HCT116 (cell line): ENCODE measurements around the gene SYNE1. TPM values are rescaled to one million over a fixed set of nuclear protein-coding genes. Genes with fewer than 3 reads are reported as not detected.
"Not testable (repeated sequence)": the region's sequence is repeated elsewhere in the genome, so short reads cannot be mapped to it uniquely, and the experiment has no call there.

Experiments
- ATAC-seq: fragments of 200-7000 bp; cut with Tn5 transposase; 2 replicates; pipeline ENCODE4 v1.9.1; 2020; ENCODE audit warnings: mild to moderate bottlenecking, moderate library complexity
- BruUV-seq: library from RNA; stranded (reverse); fragments of 400-500 nt; replicated peaks from 2 replicates; lab custom pipeline; 2021; lab: Mats Ljungman, UMichigan
- CTCF ChIA-PET: fragments of 300-600 bp; sonication (Branson Sonifier 250); formaldehyde crosslinking; loops from one replicate; lab custom pipeline; 2021; ENCODE audit warnings: antibody characterized with exemption; lab: Charles Lee
- POLR2A ChIA-PET: fragments of 300-600, 350-600 bp; sonication (Branson Sonifier 250); formaldehyde crosslinking; loops from one replicate; lab custom pipeline; 2021; ENCODE audit warnings: antibody characterized with exemption; lab: Charles Lee
- RAD21 ChIA-PET, 2 experiments: fragments of 300-600 bp; sonication (Branson Sonifier 250); formaldehyde crosslinking; loops; one replicate each; lab custom pipeline; 2023; ENCODE audit warnings: low total read pairs in 2 of 2; ENCODE audit not compliant: uncharacterized antibody in 2 of 2, unreplicated experiment in 2 of 2, low non-redundant PET in 1 of 2; lab: Charles Lee
- DNase-seq: peaks from one replicate; pipeline ENCODE4 v3.0.0-alpha.2; 2010; ENCODE audit warnings: low read depth, low spot score
- H2AFZ ChIP-seq: fragments of 200-600 bp; shearing (Covaris generic), sonication (generic); 2 replicates; pipeline ENCODE4 v1.6.1; 2017; ENCODE audit warnings: low read depth, mixed run types, mixed read lengths, antibody characterized with exemption, low read length; ENCODE audit not compliant: poor library complexity, severe bottlenecking
- H3K27ac ChIP-seq: 2 replicates; pipeline ENCODE4 v1.5.1; 2012; ENCODE audit warnings: low read depth, low read length
- H3K27me3 ChIP-seq: fragments of 200-600 bp; sonication (generic); 2 replicates; pipeline ENCODE4 v1.6.1; 2016; ENCODE audit warnings: mixed run types, low read length, mixed read lengths; ENCODE audit not compliant: insufficient read depth
- H3K36me3 ChIP-seq, 2 experiments: fragments of 200-500 bp in 1 of 2; fragments of 200-600 bp in 1 of 2; sonication (Bioruptor generic) in 1 of 2; sonication (generic) in 1 of 2; 2 replicates each; pipeline versions ENCODE4 v1.5.1 to v1.6.1; 2014 to 2016; ENCODE audit warnings: low read length in 2 of 2, inconsistent platforms in 1 of 2, mixed read lengths in 1 of 2, mixed run types in 1 of 2; ENCODE audit not compliant: insufficient read depth in 2 of 2, control insufficient read depth in 1 of 2
- H3K4me1 ChIP-seq, 2 experiments: fragments of 200-600 bp in 1 of 2; sonication (generic) in 1 of 2; 2 replicates each; pipeline versions ENCODE4 v1.5.1 to v1.6.1; 2012 to 2017; ENCODE audit warnings: low read length in 2 of 2, inconsistent platforms in 1 of 2, mild to moderate bottlenecking in 1 of 2, mixed read lengths in 1 of 2, mixed run types in 1 of 2, moderate library complexity in 1 of 2; ENCODE audit not compliant: insufficient read depth in 2 of 2, control insufficient read depth in 1 of 2
- H3K4me2 ChIP-seq: fragments of 200-600 bp; sonication (generic); 2 replicates; pipeline ENCODE4 v1.6.1; 2017; ENCODE audit warnings: mixed run types, low read length, mixed read lengths
- H3K4me3 ChIP-seq, 2 experiments: fragments of 200-600 bp in 1 of 2; sonication (generic) in 1 of 2; replicated peaks in 1 of 2; 2 replicates each; pipeline ENCODE4 v1.5.1; 2011 to 2016; ENCODE audit warnings: low read length in 2 of 2, control low read depth in 1 of 2, low read depth in 1 of 2, mild to moderate bottlenecking in 1 of 2, mixed read lengths in 1 of 2, mixed run types in 1 of 2
- H3K79me2 ChIP-seq: fragments of 200-600 bp; sonication (generic); 2 replicates; pipeline ENCODE4 v1.6.1; 2017; ENCODE audit warnings: mild to moderate bottlenecking, mixed run types, low read length, moderate library complexity, mixed read lengths; ENCODE audit not compliant: insufficient read depth
- H3K9ac ChIP-seq: fragments of 200-600 bp; sonication (generic); 2 replicates; pipeline ENCODE4 v1.6.1; 2016; ENCODE audit warnings: low read length, mixed read lengths
- H3K9me2 ChIP-seq: fragments of 200-600 bp; sonication (generic), shearing (Covaris generic); 2 replicates; pipeline ENCODE4 v1.6.1; 2017; ENCODE audit warnings: mixed run types, mild to moderate bottlenecking, moderate library complexity; ENCODE audit not compliant: insufficient read depth
- H3K9me3 ChIP-seq, 2 experiments: fragments of 200-500 bp in 1 of 2; fragments of 200-600 bp in 1 of 2; sonication (Bioruptor generic) in 1 of 2; sonication (generic) in 1 of 2; 2 replicates each; pipeline ENCODE4 v1.6.1; 2014 to 2017; ENCODE audit warnings: low read length in 2 of 2, mixed read lengths in 2 of 2, inconsistent platforms in 1 of 2, low read depth in 1 of 2, mild to moderate bottlenecking in 1 of 2, mixed run types in 1 of 2, moderate library complexity in 1 of 2; ENCODE audit not compliant: control insufficient read depth in 1 of 2, insufficient read depth in 1 of 2
- H4K20me1 ChIP-seq: fragments of 200-600 bp; sonication (generic), shearing (Covaris generic); 2 replicates; pipeline ENCODE4 v1.6.1; 2017; ENCODE audit warnings: mixed run types, mild to moderate bottlenecking, moderate library complexity; ENCODE audit not compliant: insufficient read depth
- CBX3 ChIP-seq: IDR thresholded peaks from 2 replicates; pipeline ENCODE4 v1.6.1; 2012; ENCODE audit warnings: low read depth
- CEBPB ChIP-seq: IDR thresholded peaks from 2 replicates; pipeline ENCODE4 v1.6.1; 2012; ENCODE audit warnings: low read depth
- CTCF ChIP-seq, 3 experiments: fragments of 200-600 bp in 1 of 3; sonication (generic) in 1 of 3; IDR thresholded peaks in 2 of 3; conservative IDR thresholded peaks in 1 of 3; 2 replicates each; pipeline ENCODE4 v1.5.1; 2012 to 2017; ENCODE audit warnings: low read depth in 2 of 3, low read length in 2 of 3, antibody characterized with exemption in 1 of 3, borderline replicate concordance in 1 of 3, control low read depth in 1 of 3, mild to moderate bottlenecking in 1 of 3, mixed read lengths in 1 of 3, mixed run types in 1 of 3, moderate library complexity in 1 of 3; ENCODE audit not compliant: insufficient read depth in 1 of 3
- EZH2 ChIP-seq: fragments of 200-600 bp; sonication (generic); IDR thresholded peaks from 2 replicates; pipeline ENCODE4 v1.6.1; 2017; ENCODE audit warnings: antibody characterized with exemption, mixed run types
- RAD21 ChIP-seq: IDR thresholded peaks from 2 replicates; pipeline ENCODE4 v1.6.1; 2012; ENCODE audit warnings: low read depth, mild to moderate bottlenecking
- TCF7L2 ChIP-seq: IDR thresholded peaks from 2 replicates; pipeline ENCODE4 v1.7.0; 2011; ENCODE audit warnings: borderline replicate concordance, inconsistent platforms; ENCODE audit not compliant: insufficient read depth, insufficient read length; ENCODE audit errors: extremely low read depth
- ZFX ChIP-seq: fragments of 450-650 bp; IDR thresholded peaks from 2 replicates; pipeline ENCODE4 v1.6.1; 2017
- ZNF274 ChIP-seq: fragments of 200-500 bp; sonication (Bioruptor generic); IDR thresholded peaks from 2 replicates; pipeline ENCODE4 v1.6.1; 2014; ENCODE audit warnings: mild to moderate bottlenecking, low read depth, low read length, inconsistent platforms
- intact Hi-C: fragments of 100-400 bp; cut with micrococcal nuclease; formaldehyde crosslinking; loops from 2 replicates; pipeline ENCODE4 v1.10.0; 2022
- total RNA-seq: library from RNA; stranded (reverse); gene quantifications from one replicate; pipeline ENCODE4 v1.2.1, GENCODE V29; 2021; ENCODE audit not compliant: unreplicated experiment
- TF ChIP-seq, protein P1 (sequence below): IDR thresholded peaks from 2 replicates; pipeline ENCODE4 v1.6.1; 2012

The SYNE1 gene
- total RNA-seq, 1 experiment from 2014 or later, result 5.4 TPM

- H3K27ac ChIP-seq, H3K36me3 ChIP-seq, H3K79me2 ChIP-seq, H3K9me2 ChIP-seq, H3K27me3 ChIP-seq, intact Hi-C loops, ATAC-seq, H4K20me1 ChIP-seq, H3K9me3 ChIP-seq, H3K4me1 ChIP-seq, DNase-seq, H3K4me3 ChIP-seq, H3K9ac ChIP-seq, RAD21 ChIA-PET, CTCF ChIA-PET, H2AFZ ChIP-seq, BruUV-seq, POLR2A ChIA-PET, H3K4me2 ChIP-seq: not testable (repeated sequence)
Measured at GRCh38 chr6:152558798-152559197, 78.4 kb downstream of the SYNE1 start.

- Histone ChIP-seq H3K9ac (no peak overlapping the region), H3K4me2 (no peak overlapping the region), H3K27me3 (no peaks in the 10 kb centered on the region), H3K27ac (no peak overlapping the region), H3K9me3 (no peaks in the 10 kb centered on the region), H3K79me2 (no peaks in the 10 kb centered on the region), H2AFZ (no peak overlapping the region), H3K36me3 (no peaks in the 10 kb centered on the region), H4K20me1 (no peaks in the 10 kb centered on the region), H3K9me2 (no peaks in the 10 kb centered on the region), H3K4me1 (no peaks in the 10 kb centered on the region), H3K4me3 (no peak overlapping the region)
- intact Hi-C loops, result no loop called here
- POLR2A ChIA-PET, result no interaction called here
- TF ChIP-seq CBX3, result no peak
- no peak for TF ChIP-seq CTCF (IDR thresholded peaks at IDR 0.05 in 2 of 3, conservative IDR thresholded peaks at IDR 0.05 in 1 of 3; ENCODE audit: borderline replicate concordance in 1 of 3, insufficient read depth in 1 of 3, low read depth in 2 of 3, low read length in 2 of 3)
- TF ChIP-seq, protein P1, sequence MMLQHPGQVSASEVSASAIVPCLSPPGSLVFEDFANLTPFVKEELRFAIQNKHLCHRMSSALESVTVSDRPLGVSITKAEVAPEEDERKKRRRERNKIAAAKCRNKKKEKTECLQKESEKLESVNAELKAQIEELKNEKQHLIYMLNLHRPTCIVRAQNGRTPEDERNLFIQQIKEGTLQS, result no peak
- no peak for TF ChIP-seq TCF7L2
- TF ChIP-seq ZNF274, result no peak
- no peak for TF ChIP-seq RAD21
- no peak for TF ChIP-seq ZFX
- no peak for TF ChIP-seq CEBPB
- TF ChIP-seq EZH2, result no peak
- DNase-seq, result no peak
- CTCF ChIA-PET, result no interaction called here
- ATAC-seq, result no peak
- no TSS peak for BruUV-seq
- RAD21 ChIA-PET, result no interaction called here
Measured at GRCh38 chr6:152557502-152557901, 79.7 kb downstream of the SYNE1 start.
